SU-DHL-6 (cell line): ENCODE results near the gene GRIK3.

Experiments
- CTCF ChIP-seq: fragments of 200-600 bp; sonication (generic); IDR thresholded peaks from one replicate; pipeline ENCODE4 v1.5.1; 2017; ENCODE audit warnings: antibody characterized with exemption, mild to moderate bottlenecking, low read length, moderate library complexity; ENCODE audit not compliant: insufficient read depth, poor library complexity, severe bottlenecking
- EZH2phosphoT487 ChIP-seq: fragments of 200-600 bp; sonication (generic), shearing (Covaris generic); conservative IDR thresholded peaks from 2 replicates; pipeline ENCODE4 v1.6.1; 2018; ENCODE audit warnings: mild to moderate bottlenecking, antibody characterized with exemption, low read length, moderate library complexity, mixed read lengths

- TF ChIP-seq CTCF (no peak), EZH2phosphoT487 (no peak)
Measured at GRCh38 chr1:36874271-36875060, 159.8 kb downstream of the GRIK3 start.
